ENCODE data around the gene PRKD2. TPM values are rescaled to one million over a fixed set of nuclear protein-coding genes. Genes with fewer than 3 reads are reported as not detected.
A peak's percentile ranks its signal among the peaks of the same experiment; 100 is the strongest.

PRKD2 gene
- total and polyA plus RNA-seq, 10 of the 15 experiments (the other 5 are each of a cell fraction or from before 2014, with no cell fraction given): 2.3 to 98.8 (median 32.9) TPM

DNA sequence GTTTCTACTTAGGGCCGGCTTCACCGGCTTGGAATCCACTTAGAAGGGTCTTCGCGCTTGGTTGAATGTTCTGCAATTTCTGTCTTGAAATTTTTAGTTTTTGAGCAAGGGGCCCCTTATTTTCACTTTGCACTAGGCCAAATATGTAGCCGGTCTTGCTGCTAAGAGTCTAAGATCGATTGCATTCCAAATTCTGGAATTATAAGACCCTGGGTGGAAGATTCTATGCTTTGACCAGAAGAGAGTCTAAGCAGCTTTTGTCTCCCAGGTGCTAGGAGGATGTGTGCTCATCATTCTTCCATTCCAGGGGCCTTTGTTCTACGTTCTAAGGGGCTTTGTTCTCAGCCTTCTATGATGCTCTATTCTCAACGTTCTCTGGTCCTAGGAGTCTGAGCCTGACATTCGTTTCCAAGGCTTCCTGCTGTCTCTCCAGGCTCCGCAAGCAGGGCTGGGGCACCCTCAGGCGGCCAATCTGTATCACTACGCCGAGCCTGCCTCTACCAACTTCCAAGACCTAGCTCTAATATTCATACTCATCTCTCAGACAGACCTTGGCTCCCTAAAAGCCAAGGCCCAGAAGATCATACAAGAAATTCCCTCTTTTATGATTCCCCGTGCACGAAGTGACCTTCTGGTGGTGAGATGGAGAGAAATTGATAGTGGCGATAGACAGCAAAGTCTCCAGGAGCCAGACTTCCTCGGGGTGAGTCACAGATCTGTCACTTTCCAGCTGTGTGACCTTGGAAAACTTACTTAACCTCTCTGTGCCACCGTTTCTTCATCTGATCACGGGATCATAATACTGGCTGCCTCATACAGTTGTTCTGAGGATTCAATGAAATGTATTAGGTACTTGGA lies 55.0 kb downstream of the PRKD2 start (continued):
- TF ChIP-seq ZNF687 (IDR thresholded peaks at IDR 0.05): no peak
- TF ChIP-seq TCF12 (IDR thresholded peaks at IDR 0.05; ENCODE audit: low read depth, low read length): no peak
- no peak for TF ChIP-seq PAX5 (IDR thresholded peaks at IDR 0.05; ENCODE audit: borderline replicate concordance, low read depth, low read length)
- peak; percentile 98 for TF ChIP-seq SMC3 (IDR thresholded peaks at IDR 0.05; ENCODE audit: borderline replicate concordance, low read length)
- TF ChIP-seq, protein P1, sequence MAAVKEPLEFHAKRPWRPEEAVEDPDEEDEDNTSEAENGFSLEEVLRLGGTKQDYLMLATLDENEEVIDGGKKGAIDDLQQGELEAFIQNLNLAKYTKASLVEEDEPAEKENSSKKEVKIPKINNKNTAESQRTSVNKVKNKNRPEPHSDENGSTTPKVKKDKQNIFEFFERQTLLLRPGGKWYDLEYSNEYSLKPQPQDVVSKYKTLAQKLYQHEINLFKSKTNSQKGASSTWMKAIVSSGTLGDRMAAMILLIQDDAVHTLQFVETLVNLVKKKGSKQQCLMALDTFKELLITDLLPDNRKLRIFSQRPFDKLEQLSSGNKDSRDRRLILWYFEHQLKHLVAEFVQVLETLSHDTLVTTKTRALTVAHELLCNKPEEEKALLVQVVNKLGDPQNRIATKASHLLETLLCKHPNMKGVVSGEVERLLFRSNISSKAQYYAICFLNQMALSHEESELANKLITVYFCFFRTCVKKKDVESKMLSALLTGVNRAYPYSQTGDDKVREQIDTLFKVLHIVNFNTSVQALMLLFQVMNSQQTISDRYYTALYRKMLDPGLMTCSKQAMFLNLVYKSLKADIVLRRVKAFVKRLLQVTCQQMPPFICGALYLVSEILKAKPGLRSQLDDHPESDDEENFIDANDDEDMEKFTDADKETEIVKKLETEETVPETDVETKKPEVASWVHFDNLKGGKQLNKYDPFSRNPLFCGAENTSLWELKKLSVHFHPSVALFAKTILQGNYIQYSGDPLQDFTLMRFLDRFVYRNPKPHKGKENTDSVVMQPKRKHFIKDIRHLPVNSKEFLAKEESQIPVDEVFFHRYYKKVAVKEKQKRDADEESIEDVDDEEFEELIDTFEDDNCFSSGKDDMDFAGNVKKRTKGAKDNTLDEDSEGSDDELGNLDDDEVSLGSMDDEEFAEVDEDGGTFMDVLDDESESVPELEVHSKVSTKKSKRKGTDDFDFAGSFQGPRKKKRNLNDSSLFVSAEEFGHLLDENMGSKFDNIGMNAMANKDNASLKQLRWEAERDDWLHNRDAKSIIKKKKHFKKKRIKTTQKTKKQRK (IDR thresholded peaks at IDR 0.05; ENCODE audit: low read depth, low read length): no peak
- no peak for TF ChIP-seq IRF5 (IDR thresholded peaks at IDR 0.05; ENCODE audit: borderline replicate concordance)
- TF ChIP-seq SMARCA5 (IDR thresholded peaks at IDR 0.05): peak; percentile 59; the same call in 1 of the 2 replicates
- TF ChIP-seq STAT1 (conservative IDR thresholded peaks at IDR 0.05): no peak
- no peak for TF ChIP-seq BMI1 (IDR thresholded peaks at IDR 0.05; ENCODE audit: borderline replicate concordance)
- peak; percentile 53; the same call in 1 of the 3 replicates for TF ChIP-seq POU2F2 (IDR thresholded peaks at IDR 0.05; ENCODE audit: borderline replicate concordance, low read depth, low read length)
- TF ChIP-seq IKZF2 (IDR thresholded peaks at IDR 0.05): peak; percentile 26 to 52; a peak in 1 of 4 replicates
- 0 out of 2 replicates have a peak, but pooled peaks have one; percentile 46 for TF ChIP-seq RB1 (IDR thresholded peaks at IDR 0.05; ENCODE audit: borderline replicate concordance)
- peak; percentile 21 for TF ChIP-seq MEF2B (IDR thresholded peaks at IDR 0.05; ENCODE audit: partially characterized antibody, poor library complexity, severe bottlenecking)
- TF ChIP-seq HDAC2 (IDR thresholded peaks at IDR 0.05): no peak
- TF ChIP-seq CREB1 (IDR thresholded peaks at IDR 0.05; ENCODE audit: low read depth): peak; percentile 49; the same call in 1 of the 2 replicates
- no peak for TF ChIP-seq POLR2AphosphoS5 (IDR thresholded peaks at IDR 0.05; ENCODE audit: low read length)

Data from GM12878 (cell line).